Esophagus muscularis mucosa (tissue), 4 donors: Measurements from ENCODE around the gene DDR1.

Source experiments
- EP300 ChIP-seq: sonication (generic); formaldehyde crosslinking; IDR thresholded peaks from one replicate; pipeline ENCODE4 v1.6.1; 2017; ENCODE audit warnings: antibody characterized with exemption
- POLR2A ChIP-seq: fragments of 450-650 bp; IDR thresholded peaks from one replicate; pipeline ENCODE4 v1.6.1; 2017; ENCODE audit warnings: antibody characterized with exemption, moderate library complexity, mild to moderate bottlenecking, low read depth
- TF ChIP-seq, protein P1 (sequence below), 3 experiments: fragments of 200-600 bp in 2 of 3; fragments of 450-650 bp in 1 of 3; sonication (generic) in 2 of 3; IDR thresholded peaks; one replicate each; pipeline ENCODE4 v1.5.1; 2017 to 2019; ENCODE audit warnings: antibody characterized with exemption in 3 of 3, mild to moderate bottlenecking in 2 of 3, moderate library complexity in 1 of 3

- TF ChIP-seq EP300 (no peak), POLR2A (no peak)
- TF ChIP-seq, protein P1, sequence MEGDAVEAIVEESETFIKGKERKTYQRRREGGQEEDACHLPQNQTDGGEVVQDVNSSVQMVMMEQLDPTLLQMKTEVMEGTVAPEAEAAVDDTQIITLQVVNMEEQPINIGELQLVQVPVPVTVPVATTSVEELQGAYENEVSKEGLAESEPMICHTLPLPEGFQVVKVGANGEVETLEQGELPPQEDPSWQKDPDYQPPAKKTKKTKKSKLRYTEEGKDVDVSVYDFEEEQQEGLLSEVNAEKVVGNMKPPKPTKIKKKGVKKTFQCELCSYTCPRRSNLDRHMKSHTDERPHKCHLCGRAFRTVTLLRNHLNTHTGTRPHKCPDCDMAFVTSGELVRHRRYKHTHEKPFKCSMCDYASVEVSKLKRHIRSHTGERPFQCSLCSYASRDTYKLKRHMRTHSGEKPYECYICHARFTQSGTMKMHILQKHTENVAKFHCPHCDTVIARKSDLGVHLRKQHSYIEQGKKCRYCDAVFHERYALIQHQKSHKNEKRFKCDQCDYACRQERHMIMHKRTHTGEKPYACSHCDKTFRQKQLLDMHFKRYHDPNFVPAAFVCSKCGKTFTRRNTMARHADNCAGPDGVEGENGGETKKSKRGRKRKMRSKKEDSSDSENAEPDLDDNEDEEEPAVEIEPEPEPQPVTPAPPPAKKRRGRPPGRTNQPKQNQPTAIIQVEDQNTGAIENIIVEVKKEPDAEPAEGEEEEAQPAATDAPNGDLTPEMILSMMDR (IDR thresholded peaks at IDR 0.05), result no peak
These were observed 27.2 kb upstream of the DDR1 start for GRCh38 chr6:30857112-30857511.
